Stimulated activated CD4-positive, alpha-beta T cell treated with anti-CD3 and anti-CD28 coated beads, Interleukin-12 subunit alpha, Interleukin-12 subunit beta, amount 100 ng/mL, for 48 hours (primary cell): ENCODE results near the gene TEX22.

ENCODE experiments used
- DNase-seq, 3 donors: peaks; one replicate each; pipeline ENCODE4 v3.0.0-alpha.2; 2020; ENCODE audit warnings: low read depth in 2 of 3, low spot score in 1 of 3

TEX22 gene

DNA sequence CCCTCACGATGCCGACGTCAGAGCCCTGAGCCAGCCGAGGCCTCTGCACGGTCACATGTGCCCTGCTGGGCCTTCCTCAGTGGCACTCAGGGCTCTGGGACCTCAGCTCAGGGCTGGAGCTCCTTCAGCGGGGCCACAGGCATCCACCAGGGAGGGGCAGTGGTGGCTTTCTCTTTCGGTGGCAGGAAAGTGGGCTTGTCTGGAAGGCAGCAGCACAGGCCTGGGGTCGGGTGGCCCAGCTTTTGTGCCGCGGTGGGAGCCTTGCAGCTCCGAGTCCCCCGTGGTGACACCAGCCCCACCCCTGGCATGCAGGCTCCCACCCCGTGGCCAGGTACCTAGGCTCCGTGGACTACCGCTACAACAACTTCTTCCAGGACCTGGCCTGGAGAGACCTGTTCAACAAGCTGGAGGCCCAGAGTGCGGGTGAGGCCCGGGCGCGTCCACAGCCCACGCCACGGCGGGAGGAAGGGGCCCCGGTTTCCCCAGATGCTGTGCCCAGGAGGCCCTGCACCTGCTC lies 14.2 kb upstream of the TEX22 start:
- DNase-seq, result no peak

- no peak for DNase-seq
These were observed 13.6 kb upstream of the TEX22 start for GRCh38 chr14:105384605-105385321.

DNA sequence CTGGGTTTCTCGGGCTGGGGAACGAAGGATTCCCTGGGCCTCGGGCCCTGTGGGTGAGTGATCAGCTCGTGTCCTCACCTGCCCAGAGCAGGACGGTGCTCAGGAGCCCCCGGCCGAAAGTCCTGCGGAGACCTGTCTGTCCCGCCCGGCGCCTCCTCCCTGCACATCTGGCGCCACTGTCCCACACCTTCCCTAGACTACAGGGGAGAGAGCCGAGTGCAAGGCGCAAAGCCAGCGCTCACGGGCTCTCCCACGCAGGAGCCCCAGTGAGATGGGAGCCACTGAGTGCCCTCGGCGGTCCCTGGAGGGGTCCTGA lies 13.1 kb upstream of the TEX22 start:
- DNase-seq, result no peak

DNA sequence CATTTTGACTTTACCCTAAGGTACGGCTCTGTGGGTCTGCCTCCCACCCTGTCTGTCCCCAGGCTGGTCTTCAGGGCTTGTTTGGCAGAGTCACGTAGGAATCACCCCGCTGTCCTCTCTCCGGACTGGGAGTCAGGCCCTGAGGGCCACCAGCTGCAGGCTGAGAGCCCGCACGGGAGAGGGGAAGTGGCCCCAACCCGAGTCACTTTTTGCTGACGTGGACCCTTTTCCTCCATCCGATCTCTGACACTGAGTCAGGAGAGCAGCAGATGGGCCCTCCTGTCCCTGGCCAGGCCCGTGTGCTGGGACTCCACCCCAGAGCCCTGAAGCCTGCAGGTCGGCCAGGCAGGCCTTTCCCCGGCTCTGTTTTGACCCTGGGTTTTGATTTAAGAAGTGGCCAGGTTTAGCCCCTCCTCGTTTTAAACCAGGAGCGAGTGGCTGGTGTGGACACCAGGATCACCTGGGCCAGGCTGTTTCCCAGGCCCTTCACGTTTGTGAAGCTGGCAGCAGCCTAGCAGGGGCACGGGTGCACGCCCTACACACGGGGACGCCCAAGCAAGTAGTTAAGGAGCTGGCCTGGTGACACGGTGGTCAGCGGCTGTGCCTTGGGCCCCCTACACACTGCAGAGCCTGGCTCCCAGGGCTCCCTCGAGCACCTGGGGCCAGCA lies 12.5 kb upstream of the TEX22 start:
- no peak for DNase-seq

DNA sequence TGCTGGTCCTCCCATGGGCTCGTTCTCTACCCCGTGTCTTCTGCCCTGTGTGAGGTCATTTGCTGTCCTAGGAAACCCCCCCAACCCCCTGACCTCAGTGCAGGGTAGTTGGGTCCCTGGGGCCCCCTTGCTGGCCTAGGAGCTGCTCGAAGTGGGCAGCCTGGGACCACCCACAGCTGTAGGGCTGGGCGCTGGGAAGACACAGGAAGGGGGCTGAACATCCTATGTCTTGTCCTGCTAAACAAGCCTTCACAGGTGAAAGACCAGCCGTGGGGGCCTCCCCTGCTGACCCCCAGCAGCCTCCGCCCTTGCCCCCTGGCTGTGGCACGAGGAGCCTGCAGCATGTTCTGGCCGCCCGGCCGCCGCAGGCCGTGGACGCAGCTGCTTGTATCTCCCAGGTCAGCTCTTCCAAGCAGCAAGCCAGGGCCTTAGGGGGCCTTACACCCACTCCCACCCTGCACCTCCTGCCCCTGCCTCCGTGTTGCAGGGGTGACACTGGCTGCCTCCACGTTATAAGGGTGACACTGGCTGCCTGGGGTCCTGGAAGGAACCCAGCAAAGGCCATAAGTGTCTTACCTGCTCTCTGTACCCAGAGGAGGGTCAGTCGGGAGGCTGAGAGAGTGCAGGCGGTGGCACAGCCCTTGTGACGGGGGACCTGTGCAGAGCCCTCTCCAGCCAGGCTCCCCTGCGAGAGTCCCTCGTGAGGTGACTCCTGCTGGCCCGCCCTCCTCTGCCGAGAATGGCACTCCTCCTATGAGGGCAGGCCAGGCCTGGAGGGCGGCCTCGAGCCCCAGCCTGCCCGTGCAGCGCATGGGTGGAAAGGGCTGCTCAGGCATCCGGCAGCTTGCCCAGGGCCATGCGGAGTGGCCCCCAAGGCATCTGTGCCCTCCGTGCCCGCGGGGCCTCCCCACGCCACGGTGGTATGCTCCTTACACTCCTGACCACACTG lies 11.5 kb upstream of the TEX22 start:
- no peak for DNase-seq

DNA sequence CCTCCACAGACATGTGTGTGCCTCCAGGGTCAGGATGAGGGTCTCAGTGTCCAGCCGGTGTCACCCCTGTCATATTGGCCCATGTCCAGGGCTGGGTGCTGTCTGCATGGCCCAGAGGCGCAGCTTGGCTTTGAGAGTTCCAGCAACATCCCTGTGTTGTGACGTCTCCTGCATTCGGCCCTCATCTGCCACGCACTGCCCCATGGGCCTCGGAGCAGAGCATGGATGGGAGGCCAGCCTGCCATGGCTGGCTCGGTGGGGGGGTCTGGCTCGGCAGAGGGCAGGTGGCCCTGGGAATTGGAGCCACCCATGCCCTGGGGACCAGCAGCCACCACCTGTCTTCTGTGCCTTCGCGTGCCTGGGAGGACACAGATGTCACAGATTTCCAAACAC lies 10.8 kb upstream of the TEX22 start:
- DNase-seq, result no peak

- no peak for DNase-seq
These were observed 10.0 kb upstream of the TEX22 start for GRCh38 chr14:105388110-105388951.

DNA sequence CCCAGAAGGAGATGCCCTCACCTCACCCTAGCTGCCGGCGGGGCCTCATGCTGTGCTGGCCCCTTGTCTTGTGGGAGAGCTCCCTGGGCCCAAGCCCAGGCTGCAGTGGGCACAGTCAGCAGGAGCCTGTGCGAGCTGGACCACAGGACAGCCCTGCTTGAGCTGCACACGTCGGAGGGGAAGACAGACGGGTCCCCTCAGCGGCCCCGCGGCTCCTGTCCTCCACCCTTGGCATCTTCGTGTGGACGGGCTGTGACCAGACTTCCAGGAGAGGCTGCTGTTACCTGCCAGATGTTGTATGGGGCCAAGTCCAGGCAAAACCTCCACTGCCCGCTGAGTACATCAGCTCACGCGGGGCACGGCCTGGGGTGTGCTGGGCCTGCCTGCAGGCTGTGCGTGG lies 9.4 kb upstream of the TEX22 start:
- DNase-seq, result no peak

GRCh38 chr14:105389534-105389933 lies 8.8 kb upstream of the TEX22 start:
- no peak for DNase-seq

DNA sequence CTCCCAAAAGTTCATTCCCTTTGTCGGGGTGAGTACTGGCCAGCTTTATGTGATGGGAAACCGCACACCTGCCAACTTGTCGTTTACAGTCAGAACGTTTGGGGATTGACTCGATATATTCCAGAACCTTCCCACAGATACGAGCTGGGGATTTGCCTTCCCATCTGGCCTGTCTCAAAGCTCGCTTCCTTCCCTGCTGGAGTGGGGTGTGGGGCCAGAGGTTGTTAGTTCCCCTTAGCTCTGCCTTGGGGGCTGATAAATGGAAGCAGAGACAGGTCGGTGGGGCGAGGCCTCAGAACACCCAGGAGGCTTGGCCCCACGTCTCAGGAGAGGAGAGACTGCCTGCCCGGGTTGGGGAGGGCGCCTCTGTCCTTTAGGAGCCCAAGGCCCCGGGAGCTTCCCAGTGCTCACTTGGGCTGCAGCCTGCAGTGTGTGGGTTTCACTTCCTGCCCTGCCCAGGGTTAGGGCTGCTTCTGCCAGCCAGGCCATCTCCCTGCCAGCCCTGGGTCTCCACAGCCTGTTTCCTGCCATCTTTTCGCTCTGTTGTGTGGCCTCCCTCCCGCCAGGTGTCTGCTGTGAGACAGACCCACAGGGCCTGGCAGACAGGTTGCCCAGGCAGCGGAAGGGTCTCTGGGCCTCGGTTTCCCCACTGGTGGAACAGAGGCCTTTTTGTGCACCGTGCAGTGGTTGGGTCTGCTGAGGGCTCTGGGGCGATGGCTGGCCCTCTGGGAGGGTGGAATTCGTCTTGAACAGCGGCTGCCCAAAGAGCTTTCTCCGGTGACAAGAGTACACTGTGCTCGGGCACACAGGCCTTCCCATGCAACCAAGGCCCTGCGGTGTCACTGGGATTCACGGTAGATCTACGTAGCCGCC lies 8.1 kb upstream of the TEX22 start:
- no peak for DNase-seq

- DNase-seq, result no peak
These were observed 7.4 kb upstream of the TEX22 start for GRCh38 chr14:105390849-105391500.

- no peak for DNase-seq
These were observed 6.8 kb upstream of the TEX22 start for GRCh38 chr14:105391541-105391940.

DNA sequence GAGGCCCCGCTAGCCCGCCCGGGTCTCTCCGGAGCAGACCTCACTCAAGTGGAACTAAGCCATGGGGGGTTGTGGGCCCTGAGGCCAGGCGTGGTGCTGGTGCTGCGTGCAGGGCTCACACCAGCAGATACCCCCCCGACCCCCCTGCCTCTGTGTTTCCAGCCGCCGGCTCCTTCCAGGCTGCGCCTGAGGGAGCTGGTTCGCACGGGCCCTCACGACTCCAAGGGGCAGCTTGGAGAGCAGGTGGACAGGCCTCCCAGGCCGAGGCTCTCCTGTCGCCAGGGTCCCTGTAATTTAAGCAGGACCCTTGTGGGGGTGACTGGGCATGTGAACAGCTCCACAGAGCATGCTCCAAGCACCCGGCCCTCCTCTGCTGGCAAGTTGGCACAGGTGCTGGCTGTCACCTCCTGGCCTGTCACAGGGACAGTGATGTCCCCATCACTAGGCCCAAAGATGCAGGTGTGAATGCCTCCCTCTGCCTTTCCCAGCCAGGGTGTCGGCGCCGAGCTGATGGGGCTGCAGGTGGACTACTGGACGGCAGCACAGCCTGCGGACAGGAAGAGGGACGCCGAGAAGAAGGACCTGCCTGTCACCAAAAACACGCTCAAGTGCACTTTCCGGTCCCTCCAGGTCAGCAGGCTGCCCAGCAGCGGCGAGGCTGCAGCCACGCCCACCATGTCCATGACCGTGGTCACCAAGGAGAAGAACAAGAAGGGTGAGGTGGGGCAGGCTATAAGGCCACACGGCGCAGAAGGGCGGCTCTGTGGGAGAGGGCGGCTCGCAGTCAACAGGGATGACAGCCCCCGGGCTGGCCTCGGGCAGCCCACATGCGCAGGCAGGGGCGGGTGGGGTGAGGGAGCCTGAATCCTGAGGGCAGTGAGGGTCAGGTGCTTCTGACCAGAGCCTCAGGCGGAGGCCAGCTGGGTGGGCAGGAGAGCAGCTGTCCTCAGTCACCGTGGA lies 5.9 kb upstream of the TEX22 start:
- no peak for DNase-seq

GRCh38 chr14:105393151-105393550 lies 5.2 kb upstream of the TEX22 start:
- DNase-seq, result no peak

- no peak for DNase-seq
These were observed 3.4 kb upstream of the TEX22 start for GRCh38 chr14:105394714-105395537.

- no peak for DNase-seq
These were observed 2.8 kb upstream of the TEX22 start for GRCh38 chr14:105395538-105395854.

DNA sequence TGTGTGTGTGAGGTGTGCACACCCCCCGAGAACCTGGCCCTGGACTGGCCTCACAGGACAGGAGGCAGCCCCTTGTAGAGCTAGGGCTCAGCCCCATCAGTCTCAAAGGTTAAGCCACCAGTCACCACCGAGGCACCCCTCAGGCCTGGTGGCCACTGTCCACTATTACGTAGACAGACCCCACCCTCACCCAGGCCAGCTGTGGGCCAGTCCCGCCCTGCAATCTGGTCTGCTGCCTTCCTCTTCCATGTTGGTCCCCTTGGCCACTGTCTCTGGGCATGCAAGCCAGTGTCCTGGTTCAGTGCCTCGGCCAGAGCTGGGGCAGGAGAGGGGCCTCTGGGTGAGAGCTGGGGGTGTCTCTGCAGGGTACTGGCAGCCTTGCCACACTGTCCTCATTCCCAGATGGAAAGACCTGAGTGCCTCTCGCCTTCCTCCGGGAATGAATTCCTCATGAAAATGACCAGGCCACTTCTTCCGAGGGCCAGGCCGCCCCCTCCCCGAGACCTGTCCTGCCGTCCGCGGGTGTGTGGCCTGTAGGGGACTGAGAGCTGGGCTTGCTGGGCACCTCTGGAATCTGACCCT lies 897 bp upstream of the TEX22 start:
- DNase-seq, result no peak
